Spleen (tissue), 7 donors: Measurements from ENCODE around the gene TBC1D32.

Experiments
- POLR2A ChIP-seq, 3 donors: fragments of 450-650 bp; IDR thresholded peaks; one replicate each; pipeline ENCODE4 v1.5.1; 2017; ENCODE audit warnings: antibody characterized with exemption in 3 of 3, mild to moderate bottlenecking in 1 of 3
- POLR2AphosphoS5 ChIP-seq, 3 donors: sonication (generic); formaldehyde crosslinking; IDR thresholded peaks; one replicate each; pipeline ENCODE4 v1.5.1; 2017; ENCODE audit warnings: antibody characterized with exemption in 3 of 3
- TF ChIP-seq, protein P1 (sequence below), 11 experiments: fragments of 200-600 bp in 7 of 11; fragments of 450-650 bp in 4 of 11; sonication (generic) in 4 of 11; IDR thresholded peaks in 8 of 11; conservative IDR thresholded peaks in 3 of 11; 1 replicate in 7 of 11; 2 replicates in 4 of 11; pipeline versions ENCODE4 v1.4.0 to v1.8.0; 2016 to 2021; ENCODE audit warnings: antibody characterized with exemption in 11 of 11, inconsistent platforms in 4 of 11, mild to moderate bottlenecking in 1 of 11
- donor health status: DM: no; HTN: no; CAD: no; lungs with moderate emphysema.
- donor health status: DM: no; HTN: no; CAD: no.
- donor health status: DM: no; HTN: no; CAD: no.

DNA sequence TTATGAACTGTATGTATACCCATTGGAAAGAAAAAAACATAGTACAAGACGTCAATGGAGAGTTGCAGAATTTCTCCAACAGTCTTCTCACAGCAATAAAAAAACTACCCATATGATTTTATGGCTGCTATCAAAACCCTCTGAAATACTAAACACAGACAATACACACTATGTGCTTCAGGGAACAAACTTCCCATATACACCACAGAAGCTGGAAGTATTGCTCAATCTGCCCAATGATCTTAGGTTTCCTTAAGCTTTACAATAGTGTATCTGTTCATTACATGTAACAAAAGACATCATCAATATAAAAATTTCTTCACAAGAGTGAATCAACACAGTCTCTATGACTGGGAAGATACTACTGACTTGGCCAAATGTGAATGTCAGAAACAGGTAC, 150.5 kb downstream of the TBC1D32 start:
- TF ChIP-seq POLR2AphosphoS5 (IDR thresholded peaks at IDR 0.05): no peak
- TF ChIP-seq, protein P1, sequence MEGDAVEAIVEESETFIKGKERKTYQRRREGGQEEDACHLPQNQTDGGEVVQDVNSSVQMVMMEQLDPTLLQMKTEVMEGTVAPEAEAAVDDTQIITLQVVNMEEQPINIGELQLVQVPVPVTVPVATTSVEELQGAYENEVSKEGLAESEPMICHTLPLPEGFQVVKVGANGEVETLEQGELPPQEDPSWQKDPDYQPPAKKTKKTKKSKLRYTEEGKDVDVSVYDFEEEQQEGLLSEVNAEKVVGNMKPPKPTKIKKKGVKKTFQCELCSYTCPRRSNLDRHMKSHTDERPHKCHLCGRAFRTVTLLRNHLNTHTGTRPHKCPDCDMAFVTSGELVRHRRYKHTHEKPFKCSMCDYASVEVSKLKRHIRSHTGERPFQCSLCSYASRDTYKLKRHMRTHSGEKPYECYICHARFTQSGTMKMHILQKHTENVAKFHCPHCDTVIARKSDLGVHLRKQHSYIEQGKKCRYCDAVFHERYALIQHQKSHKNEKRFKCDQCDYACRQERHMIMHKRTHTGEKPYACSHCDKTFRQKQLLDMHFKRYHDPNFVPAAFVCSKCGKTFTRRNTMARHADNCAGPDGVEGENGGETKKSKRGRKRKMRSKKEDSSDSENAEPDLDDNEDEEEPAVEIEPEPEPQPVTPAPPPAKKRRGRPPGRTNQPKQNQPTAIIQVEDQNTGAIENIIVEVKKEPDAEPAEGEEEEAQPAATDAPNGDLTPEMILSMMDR (IDR thresholded peaks at IDR 0.05 in 8 of 11, conservative IDR thresholded peaks at IDR 0.05 in 3 of 11): no peak
- no peak for TF ChIP-seq POLR2A (IDR thresholded peaks at IDR 0.05)
